GM21381 (cell line): Measurements from ENCODE around the gene VPS4A.

Experiments
- ATAC-seq: cut with Tn5 transposase; IDR thresholded peaks from one replicate; pipeline ENCODE4 v1.9.1; 2021; ENCODE audit warnings: mild to moderate bottlenecking, moderate library complexity; ENCODE audit not compliant: unreplicated experiment

VPS4A gene

DNA sequence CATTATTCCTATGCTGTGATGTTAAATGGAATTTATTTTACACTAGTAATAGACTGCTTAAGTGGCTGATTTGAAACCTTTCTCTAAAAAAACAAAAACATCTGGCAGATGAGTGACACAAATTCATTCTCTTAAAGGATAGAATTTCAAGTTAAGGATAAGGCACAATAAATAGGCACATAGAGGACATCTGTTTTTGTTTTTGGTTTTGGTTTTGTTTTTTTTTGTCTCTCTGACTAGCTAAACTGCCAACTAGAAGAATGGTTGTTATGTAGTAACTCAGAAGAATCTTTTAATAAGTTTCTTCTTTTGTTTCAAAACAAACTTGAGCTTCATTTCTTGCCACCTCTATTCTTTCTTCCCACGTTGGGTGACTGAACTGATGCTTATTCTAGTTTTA is 5.1 kb upstream of the VPS4A start:
- ATAC-seq: no peak

DNA sequence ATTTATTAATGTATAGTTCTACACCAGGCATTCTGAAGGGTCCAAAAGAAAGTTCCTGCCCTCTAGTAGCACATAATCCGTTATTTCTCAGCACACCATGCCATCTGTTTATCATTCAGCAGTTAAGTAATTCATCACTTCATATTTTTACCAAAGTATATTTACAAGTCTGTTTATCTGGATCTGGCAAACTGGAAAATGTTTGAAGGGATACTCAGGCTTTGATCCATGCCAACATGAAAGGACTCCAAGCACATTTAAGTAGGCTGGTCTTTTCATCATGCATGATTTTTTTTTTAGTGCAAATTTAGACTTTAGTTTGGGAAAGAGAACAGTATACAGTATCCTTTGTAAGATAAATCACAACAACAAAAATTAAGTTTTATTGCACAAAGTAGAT is 4.1 kb upstream of the VPS4A start:
- no peak for ATAC-seq

DNA sequence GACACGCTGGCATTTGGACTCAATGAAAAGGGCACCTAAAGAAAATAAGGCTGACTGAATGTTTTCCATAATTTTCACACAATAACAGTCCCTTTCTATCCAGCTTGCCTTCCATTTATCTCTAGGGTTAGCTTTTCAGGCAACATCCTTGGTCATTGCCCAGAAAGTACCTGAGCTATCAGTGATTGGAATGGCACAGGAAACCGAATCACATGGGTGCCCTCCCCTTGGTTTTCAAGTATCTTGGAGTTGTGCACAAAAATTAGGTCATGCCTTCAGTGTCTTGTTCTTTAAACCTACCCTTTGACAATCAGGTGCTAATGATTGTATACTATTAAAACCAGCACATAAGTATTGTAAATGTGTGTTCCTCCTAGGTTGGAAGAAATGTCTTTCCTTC is 3.3 kb upstream of the VPS4A start:
- no peak for ATAC-seq

DNA sequence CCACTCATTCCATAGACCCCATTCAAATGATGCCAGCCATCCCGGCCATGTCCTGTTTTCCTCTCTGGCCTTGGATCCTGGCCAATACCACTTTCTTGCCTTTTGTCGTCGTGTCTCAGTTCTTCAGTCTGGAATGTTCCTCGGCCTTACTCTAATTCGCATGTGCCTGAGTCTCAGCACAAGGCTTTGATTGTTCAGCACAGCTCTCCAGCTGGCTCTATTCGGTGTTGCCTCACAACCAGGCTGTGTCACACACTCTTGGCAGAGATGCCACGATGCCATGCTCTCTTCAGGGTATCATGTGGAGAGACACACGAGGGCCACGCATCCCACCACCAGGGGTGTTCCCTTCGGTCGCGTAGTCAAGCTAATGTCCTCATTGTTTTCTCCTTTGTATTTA is 1.8 kb upstream of the VPS4A start:
- ATAC-seq: no peak

DNA sequence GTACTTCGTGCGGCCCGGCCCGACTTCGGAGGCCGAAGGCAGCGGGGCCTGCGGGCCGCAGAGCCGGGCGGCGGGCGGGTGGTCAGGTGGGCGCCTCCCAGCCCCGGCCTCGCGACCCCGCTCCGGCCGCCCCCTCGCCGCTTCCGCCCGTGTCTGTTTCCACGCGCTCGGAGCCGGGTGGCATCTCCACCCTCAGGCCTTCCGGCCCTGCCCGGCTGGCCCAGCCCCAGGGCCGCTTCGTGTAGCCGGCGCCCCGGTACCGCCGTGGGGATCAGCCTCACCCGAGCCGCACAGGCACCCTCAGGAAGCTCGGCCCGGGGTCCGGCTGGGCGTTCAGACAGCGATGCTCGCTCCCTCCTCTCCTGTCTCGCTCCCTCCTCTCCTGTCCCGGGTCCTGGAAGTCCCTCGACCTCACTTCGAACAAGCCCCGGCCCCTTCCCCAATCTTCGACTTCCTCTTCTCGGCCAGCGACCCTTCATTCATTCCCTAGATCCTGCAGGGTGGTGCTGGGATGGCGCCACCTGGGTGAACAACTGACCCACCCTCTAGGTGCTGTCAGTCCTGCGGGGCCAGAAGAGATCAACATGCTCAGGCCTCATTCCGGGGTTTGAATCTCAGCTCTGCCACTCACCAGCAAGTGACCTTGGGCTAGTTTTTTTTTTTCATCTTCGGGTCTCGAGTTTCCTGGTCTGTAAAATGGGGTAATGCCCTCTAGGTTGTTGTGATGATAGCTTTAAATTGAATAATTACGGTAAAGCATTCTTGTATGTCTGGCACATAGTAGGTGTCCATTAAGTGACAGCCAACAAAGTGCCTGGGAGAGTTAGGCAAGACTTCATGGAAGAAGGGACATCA is 610 bp downstream of the VPS4A start:
- ATAC-seq: peak; percentile 44

DNA sequence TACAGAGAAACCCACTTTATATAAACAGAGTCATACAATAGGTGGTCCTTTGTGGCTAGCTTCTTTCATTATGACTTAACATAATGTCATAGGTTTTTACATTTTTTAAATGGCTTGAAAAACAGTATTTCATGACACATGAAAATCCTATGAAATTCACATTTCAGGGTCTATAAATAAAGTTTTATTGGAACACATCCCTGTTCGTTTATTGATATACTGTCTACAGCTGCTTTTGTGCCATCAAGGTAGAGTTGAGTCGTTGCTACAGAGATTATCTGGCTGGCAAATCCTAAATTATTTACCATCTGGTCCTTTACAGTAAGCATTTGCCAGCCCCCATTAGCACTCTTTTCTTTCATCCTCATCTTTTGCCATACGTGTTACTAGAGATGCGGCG is 2.3 kb downstream of the VPS4A start:
- no peak for ATAC-seq

DNA sequence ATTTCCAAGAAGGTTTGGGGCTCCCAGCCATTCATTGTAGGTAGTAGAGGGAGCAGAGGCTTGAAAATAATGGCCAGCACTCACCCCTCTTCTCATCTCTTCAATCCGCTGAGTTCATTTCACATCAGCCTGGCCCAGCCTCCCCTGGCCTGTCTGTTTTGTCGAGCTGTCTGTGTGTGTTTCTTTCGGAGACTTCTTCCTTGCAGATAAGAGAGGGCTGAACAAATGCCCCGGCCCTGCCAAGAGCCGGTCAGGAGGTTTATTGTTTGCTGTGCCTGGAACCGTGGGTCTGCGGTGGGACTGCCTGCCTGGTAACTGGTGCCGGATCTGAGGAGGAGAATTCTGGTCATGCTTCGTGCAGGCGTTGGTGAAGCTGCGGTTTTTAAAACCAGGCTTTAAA is 3.4 kb downstream of the VPS4A start:
- ATAC-seq: no peak

DNA sequence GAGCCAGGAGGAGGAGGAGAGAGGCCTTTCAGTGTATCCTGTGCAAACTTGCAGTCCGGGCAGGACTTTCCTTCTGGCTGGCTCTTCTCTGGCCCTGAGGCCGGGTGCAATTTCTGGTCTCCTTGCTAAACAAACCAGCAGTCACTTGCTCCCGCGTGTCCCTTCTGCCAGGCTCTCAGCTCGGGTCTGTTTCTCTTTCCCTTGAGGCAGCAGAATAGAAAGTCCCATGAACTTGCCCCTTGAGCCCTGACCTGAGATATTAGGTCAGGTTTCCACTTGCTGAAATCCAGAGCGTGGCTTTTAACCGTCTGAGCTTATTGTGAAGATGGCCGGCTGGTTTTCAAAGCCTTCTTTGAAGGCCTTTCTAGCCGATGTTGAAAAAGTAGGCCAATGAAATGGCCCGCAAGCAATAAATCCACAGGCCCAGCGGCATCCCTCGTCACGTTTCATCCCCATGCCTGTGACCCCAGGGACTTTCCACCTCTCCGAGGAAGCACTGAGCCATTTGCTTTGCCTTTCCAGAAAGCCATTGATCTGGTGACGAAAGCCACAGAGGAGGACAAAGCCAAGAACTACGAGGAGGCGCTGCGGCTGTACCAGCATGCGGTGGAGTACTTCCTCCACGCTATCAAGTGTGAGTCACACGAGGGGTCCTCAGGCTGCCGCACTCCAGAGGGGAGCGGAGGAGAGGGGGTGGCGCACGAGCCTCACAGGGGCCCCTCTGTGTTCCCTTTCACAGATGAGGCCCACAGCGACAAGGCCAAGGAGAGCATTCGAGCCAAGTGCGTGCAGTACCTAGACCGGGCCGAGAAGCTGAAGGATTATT is 4.5 kb downstream of the VPS4A start:
- ATAC-seq: no peak

DNA sequence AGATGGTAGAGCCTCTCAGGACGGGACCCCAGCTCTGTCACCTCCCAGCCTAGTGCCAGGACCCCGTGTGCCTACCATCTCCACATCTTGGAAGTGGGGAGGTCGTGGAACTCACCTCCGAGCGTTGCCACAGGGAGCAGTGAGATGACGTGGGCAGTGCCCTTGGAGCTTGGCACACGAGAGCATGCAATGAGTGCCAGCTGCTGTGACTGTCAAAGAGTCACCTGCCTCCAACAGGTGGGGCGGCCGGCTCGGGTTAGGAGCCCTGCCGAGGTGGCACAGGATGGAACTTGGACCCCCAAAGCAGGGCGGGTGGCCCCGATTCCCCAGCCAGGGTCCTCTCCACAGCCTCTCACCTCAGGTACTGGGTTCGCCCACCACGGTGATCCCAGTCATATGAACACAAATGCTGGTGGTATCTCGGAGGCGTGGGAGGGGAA is 5.5 kb downstream of the VPS4A start:
- no peak for ATAC-seq

DNA sequence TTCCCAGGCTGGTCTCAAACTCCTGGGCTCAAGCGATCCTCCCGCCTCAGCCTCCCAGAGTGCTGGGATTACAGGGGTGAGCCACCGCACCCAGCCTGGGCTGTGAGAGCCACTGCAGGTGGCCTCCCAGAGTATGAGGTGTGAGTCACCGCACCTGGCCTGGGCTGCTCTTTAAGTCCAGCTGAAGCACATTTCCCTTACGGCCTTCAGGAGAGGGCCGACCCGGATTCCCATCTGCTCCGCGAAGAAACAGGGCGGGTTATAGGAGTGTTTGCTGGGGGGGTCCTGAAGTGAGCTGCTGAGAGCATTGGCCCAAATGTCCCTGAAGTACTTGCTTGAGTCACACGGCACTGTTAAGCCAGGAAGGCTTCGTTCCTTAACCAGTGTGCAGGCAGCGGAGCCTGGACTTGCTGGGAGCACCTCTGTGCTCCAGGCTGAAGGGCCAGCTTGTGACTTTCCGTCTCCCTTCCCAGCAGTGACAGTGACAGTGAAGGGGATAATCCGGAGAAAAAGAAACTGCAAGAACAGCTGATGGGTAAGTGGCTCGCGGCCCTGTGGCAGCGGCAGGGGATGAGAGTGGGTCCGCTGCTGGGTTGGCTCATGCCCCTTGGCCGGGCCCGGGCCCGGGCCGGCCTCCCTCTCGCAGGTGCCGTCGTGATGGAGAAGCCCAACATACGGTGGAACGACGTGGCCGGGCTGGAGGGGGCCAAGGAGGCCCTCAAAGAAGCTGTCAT is 7.2 kb downstream of the VPS4A start:
- no peak for ATAC-seq

DNA sequence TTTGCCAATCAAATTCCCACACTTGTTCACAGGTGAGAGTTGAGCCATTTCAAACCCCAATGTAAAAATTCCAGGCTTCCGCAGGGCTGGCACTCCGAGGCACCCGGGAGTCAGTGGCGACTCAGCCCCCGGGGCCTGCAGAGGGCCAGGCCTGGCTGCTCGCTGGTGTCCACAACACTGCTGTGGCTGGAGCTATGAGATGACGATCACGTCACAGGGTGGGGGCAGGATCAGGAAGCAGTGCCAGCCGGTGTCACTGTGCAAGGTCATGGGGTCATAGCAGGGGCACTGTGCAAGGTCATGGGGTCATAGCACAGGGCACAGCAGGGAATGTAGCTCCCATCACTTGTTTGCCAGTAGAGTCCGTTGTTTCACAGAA is 7.8 kb downstream of the VPS4A start:
- ATAC-seq: no peak

DNA sequence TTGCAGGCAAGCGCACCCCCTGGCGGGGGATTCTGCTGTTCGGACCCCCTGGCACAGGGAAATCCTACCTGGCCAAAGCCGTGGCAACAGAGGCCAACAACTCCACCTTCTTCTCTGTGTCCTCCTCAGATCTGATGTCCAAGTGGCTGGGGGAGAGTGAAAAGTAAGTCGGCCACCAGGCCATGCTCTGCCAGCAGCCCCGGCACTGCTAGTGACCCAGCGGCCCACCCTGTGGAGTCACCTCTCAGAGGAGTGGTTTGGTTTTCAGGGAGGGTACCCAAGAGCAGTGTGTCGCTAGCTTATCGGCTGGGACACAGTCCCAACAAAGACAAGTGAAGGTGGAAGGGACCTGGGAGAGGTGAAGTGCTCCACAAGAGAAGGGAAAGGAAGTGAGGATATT is 8.2 kb downstream of the VPS4A start:
- no peak for ATAC-seq

DNA sequence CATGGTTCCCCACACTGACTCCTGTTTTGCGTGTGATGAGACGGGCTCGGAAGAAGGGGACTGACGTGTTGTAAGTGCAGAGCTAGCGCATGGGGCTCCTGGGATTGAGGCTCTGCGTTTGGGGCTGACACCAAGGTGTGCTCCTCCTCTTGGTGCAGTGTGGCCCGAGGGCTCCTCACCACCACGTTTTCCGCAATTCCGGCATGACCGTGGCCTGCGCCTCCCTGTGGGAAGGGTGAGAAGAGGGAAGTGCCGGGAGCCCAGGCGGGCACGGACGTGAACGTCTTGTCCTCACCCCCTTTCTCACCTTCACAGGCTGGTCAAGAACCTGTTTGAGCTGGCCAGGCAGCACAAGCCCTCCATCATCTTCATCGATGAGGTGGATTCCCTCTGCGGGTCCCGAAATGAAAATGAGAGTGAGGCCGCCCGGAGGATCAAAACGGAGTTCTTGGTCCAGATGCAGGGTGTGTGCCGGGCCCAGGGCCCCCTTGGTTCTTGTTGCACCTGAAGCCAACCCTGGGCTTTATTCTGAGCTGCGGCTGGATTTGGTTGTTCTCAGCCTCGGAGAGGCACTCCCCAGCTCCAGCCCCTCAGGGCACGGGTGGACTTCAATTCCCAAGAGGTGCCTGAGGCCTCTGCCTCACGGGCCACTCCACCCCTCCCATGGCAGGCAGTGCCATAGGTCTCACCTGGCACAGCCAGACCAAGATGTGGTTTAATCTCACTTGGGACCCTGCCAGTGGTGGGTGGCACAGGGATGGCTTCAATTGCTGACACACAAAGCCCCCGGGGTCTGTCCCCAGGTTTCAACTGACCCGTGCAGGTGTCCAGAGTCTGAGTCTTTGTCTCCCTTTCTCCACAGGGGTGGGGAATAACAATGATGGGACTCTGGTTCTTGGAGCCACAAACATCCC is 8.9 kb downstream of the VPS4A start:
- ATAC-seq: no peak

DNA sequence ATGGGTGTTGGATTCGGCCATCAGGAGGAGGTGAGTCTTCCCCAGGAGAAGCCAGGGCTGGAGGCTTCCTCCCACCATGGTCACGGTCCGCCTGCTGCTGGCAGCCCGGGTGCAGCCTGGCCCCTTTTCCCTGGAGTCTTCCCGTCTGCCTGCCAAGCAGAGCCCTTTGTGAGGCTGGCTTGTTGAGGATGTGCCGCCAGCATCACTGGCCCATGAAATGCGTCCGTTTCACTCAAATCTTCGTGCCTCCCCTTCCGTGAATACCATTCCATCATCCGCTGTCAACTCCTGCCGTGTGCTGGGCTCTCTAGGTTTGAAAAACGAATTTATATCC is 9.6 kb downstream of the VPS4A start:
- no peak for ATAC-seq

DNA sequence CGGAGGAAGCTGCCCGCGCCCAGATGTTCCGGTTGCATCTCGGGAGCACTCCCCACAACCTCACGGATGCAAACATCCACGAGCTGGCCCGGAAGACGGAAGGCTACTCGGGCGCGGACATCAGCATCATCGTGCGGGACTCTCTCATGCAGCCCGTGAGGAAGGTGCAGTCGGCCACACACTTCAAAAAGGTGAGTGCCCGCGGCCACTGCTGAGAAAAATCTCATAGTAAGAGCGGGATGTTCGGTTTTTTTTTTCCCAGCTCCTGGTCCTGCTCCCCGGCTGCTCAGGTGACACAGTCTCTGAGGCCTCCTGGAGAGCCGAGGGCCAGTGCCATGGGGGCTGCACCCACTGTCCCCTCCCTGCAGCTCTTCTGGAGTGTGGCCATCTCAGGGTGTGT is 9.9 kb downstream of the VPS4A start:
- no peak for ATAC-seq

DNA sequence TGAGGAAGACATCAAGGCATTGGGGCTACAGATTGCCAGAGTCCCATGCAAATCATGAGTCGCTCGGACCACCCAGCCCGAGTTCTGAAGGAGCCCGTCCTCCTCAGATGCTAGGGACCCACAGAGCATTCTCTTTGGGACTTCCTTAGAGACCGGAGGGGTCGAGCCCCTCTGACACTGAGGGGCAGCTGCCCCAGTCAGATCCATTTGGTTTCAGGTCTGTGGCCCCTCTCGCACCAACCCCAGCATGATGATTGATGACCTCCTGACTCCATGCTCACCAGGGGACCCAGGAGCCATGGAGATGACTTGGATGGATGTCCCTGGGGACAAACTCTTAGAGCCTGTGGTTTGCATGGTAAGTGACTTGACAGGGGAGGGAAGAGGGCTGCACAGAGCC is 11.2 kb downstream of the VPS4A start:
- ATAC-seq: no peak

DNA sequence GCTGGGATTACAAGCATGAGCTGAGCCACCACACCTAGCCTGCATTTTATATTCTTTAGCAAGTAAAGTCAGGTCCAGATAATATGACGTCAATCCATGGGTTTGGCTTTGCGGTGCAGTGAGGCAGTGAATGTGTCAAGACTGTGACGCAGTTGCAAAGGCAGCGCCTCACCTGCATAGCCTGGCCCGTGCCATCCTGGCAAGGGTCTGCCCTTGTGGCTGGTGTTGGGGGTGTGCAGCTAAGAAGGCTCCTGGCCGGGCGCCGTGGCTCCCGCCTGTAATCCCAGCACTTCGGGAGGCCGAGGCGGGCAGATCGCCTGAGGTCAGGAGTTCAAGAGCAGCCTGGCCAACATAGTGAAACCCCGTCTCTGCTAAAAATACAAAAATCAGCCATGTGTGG is 12.3 kb downstream of the VPS4A start:
- ATAC-seq: no peak

DNA sequence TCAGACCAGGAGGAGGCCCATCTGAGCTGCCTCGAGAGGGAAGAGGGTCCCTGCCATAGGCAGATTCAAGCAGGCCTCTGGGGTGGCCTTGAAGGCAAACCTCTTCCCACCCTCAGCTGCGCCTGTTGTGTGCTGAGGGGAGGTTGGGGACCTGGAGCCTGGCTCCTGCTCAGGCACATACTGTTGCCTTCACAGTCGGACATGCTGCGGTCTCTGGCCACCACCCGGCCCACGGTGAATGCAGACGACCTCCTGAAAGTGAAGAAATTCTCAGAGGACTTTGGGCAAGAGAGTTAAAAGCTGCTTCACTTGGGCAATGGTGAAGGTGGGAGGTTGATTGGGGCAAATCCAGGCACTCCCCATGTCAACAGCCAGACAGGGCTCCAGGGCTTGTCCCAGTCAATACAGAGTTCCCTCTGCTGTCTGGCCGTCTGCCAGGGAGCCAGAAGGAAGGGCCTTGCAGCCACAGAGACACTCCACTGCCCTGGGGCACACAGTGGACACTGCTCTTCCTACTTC is 12.9 kb downstream of the VPS4A start:
- ATAC-seq: no peak

DNA sequence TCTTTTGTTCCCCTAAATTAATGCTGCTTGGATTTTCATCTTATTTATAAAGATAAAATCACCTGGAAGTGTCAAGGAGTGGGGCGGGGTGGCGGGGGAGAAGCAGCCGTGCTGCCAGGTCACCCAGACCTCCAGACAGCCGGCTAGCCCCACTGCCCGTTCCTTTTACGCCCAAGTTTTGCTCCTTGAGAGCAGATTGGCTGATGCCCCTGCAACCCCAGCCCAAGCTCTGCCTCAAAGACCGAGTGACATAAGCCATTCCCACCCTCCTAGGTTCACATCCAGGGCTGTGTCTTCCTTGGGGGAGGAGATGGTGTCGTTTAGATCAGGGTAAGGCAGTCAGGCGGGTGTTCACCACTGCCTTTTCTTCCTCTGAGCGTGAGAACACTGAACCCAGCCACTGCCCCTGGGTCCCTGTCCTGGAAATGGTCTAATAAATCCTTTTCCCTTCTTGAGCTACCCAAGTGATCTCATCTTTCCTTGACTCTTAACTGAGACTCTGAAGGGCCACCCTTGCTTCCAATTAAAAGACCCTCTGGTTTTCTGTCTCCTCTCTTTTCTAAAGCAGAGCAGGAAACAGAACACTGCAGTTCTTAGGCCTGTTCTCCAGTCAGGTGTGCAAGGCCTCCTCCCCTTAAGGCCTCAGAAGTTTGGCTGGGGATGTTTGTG is 13.6 kb downstream of the VPS4A start:
- ATAC-seq: no peak

DNA sequence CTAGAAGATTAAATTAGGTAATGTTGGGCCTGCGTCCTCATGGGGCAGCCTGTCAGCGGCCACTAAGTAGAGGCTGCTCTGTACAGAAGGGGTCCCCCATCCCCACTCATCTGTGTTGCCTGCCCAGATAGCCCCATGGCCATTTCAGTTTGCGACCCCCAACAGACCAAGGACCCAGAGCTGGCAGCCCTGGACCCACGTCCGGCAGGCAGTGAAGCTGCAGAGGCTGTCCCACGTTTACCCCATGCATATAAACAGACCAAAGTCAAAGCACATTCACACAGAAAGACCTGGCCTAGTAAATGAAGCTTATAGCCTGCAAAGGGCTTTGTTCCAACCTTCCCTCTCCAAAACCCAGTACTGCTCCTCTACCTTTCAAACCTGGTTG is 14.6 kb downstream of the VPS4A start:
- ATAC-seq: no peak
